ENCODE data around the gene CHN1. TPM values are rescaled to one million over a fixed set of nuclear protein-coding genes. Genes with fewer than 3 reads are reported as not detected.

The CHN1 gene
- total RNA-seq, 1 donor from 2014 or later, result 7.8 TPM

- H3K4me1 ChIP-seq (ENCODE audit: control insufficient read depth in 3 of 3, insufficient read depth in 3 of 3, low read length in 3 of 3), result peaks cover 0 to 4% (median 0%) of the 10 kb centered on the region in 3 donors
- no peak overlapping the region for H3K4me3 ChIP-seq (ENCODE audit: low read length in 3 of 3)
- no peak overlapping the region for H3K27ac ChIP-seq (ENCODE audit: low read depth, low read length)
- no peak overlapping the region for H3K9ac ChIP-seq (ENCODE audit: low read depth in 1 of 3, low read length in 3 of 3)
- no peaks in the 10 kb centered on the region for H3K27me3 ChIP-seq (ENCODE audit: control insufficient read depth in 3 of 3, insufficient read depth in 3 of 3, low read length in 3 of 3)
- H3K9me3 ChIP-seq (ENCODE audit: control insufficient read depth in 3 of 3, low read length in 3 of 3), result no peaks in the 10 kb centered on the region
- H3K36me3 ChIP-seq (ENCODE audit: control insufficient read depth in 3 of 3, insufficient read depth in 3 of 3, low read length in 3 of 3), result no peaks in the 10 kb centered on the region
Observed at GRCh38 chr2:175030380-175031271, 25.4 kb upstream of the CHN1 start.

GRCh38 chr2:175027755-175028154, 22.6 kb upstream of the CHN1 start:
- no peaks in the 10 kb centered on the region for H3K27me3 ChIP-seq (ENCODE audit: control insufficient read depth in 3 of 3, insufficient read depth in 3 of 3, low read length in 3 of 3)
- H3K4me3 ChIP-seq (ENCODE audit: low read length in 3 of 3), result no peak overlapping the region
- peaks cover 0 to 4% (median 0%) of the 10 kb centered on the region in 3 donors for H3K4me1 ChIP-seq (ENCODE audit: control insufficient read depth in 3 of 3, insufficient read depth in 3 of 3, low read length in 3 of 3)
- H3K27ac ChIP-seq (ENCODE audit: low read depth, low read length), result peak overlapping the region; percentile 13
- H3K36me3 ChIP-seq (ENCODE audit: control insufficient read depth in 3 of 3, insufficient read depth in 3 of 3, low read length in 3 of 3), result no peaks in the 10 kb centered on the region
- no peaks in the 10 kb centered on the region for H3K9me3 ChIP-seq (ENCODE audit: control insufficient read depth in 3 of 3, low read length in 3 of 3)
- no peak overlapping the region for H3K9ac ChIP-seq (ENCODE audit: low read depth in 1 of 3, low read length in 3 of 3)

GRCh38 chr2:175026385-175026784, 21.2 kb upstream of the CHN1 start:
- Histone ChIP-seq H3K36me3 (ENCODE audit: control insufficient read depth in 3 of 3, insufficient read depth in 3 of 3, low read length in 3 of 3) (no peaks in the 10 kb centered on the region), H3K27ac (ENCODE audit: low read depth, low read length) (no peak overlapping the region), H3K4me1 (ENCODE audit: control insufficient read depth in 3 of 3, insufficient read depth in 3 of 3, low read length in 3 of 3) (peaks cover 0 to 4% (median 0%) of the 10 kb centered on the region in 3 donors), H3K27me3 (ENCODE audit: control insufficient read depth in 3 of 3, insufficient read depth in 3 of 3, low read length in 3 of 3) (no peaks in the 10 kb centered on the region), H3K9me3 (ENCODE audit: control insufficient read depth in 3 of 3, low read length in 3 of 3) (no peaks in the 10 kb centered on the region), H3K9ac (ENCODE audit: low read depth in 1 of 3, low read length in 3 of 3) (no peak overlapping the region), H3K4me3 (ENCODE audit: low read length in 3 of 3) (no peak overlapping the region)

GRCh38 chr2:175025946-175026345, 20.8 kb upstream of the CHN1 start:
- H3K9ac ChIP-seq (ENCODE audit: low read depth in 1 of 3, low read length in 3 of 3), result no peak overlapping the region
- H3K4me1 ChIP-seq (ENCODE audit: control insufficient read depth in 3 of 3, insufficient read depth in 3 of 3, low read length in 3 of 3), result peaks cover 0 to 4% (median 0%) of the 10 kb centered on the region in 3 donors
- no peaks in the 10 kb centered on the region for H3K9me3 ChIP-seq (ENCODE audit: control insufficient read depth in 3 of 3, low read length in 3 of 3)
- H3K4me3 ChIP-seq (ENCODE audit: low read length in 3 of 3), result no peak overlapping the region
- H3K36me3 ChIP-seq (ENCODE audit: control insufficient read depth in 3 of 3, insufficient read depth in 3 of 3, low read length in 3 of 3), result no peaks in the 10 kb centered on the region
- no peaks in the 10 kb centered on the region for H3K27me3 ChIP-seq (ENCODE audit: control insufficient read depth in 3 of 3, insufficient read depth in 3 of 3, low read length in 3 of 3)
- H3K27ac ChIP-seq (ENCODE audit: low read depth, low read length), result no peak overlapping the region

GRCh38 chr2:175025233-175025632, 20.1 kb upstream of the CHN1 start:
- Histone ChIP-seq H3K9ac (ENCODE audit: low read depth in 1 of 3, low read length in 3 of 3) (no peak overlapping the region), H3K4me3 (ENCODE audit: low read length in 3 of 3) (no peak overlapping the region), H3K27me3 (ENCODE audit: control insufficient read depth in 3 of 3, insufficient read depth in 3 of 3, low read length in 3 of 3) (no peaks in the 10 kb centered on the region), H3K27ac (ENCODE audit: low read depth, low read length) (no peak overlapping the region), H3K36me3 (ENCODE audit: control insufficient read depth in 3 of 3, insufficient read depth in 3 of 3, low read length in 3 of 3) (no peaks in the 10 kb centered on the region), H3K9me3 (ENCODE audit: control insufficient read depth in 3 of 3, low read length in 3 of 3) (no peaks in the 10 kb centered on the region), H3K4me1 (ENCODE audit: control insufficient read depth in 3 of 3, insufficient read depth in 3 of 3, low read length in 3 of 3) (peaks cover 0 to 4% (median 0%) of the 10 kb centered on the region in 3 donors)

GRCh38 chr2:175022923-175023322, 17.7 kb upstream of the CHN1 start:
- no peaks in the 10 kb centered on the region for H3K9me3 ChIP-seq (ENCODE audit: control insufficient read depth in 3 of 3, low read length in 3 of 3)
- H3K36me3 ChIP-seq (ENCODE audit: control insufficient read depth in 3 of 3, insufficient read depth in 3 of 3, low read length in 3 of 3), result no peaks in the 10 kb centered on the region
- no peak overlapping the region for H3K9ac ChIP-seq (ENCODE audit: low read depth in 1 of 3, low read length in 3 of 3)
- no peaks in the 10 kb centered on the region for H3K4me1 ChIP-seq (ENCODE audit: control insufficient read depth in 3 of 3, insufficient read depth in 3 of 3, low read length in 3 of 3)
- H3K27me3 ChIP-seq (ENCODE audit: control insufficient read depth in 3 of 3, insufficient read depth in 3 of 3, low read length in 3 of 3), result no peaks in the 10 kb centered on the region
- no peak overlapping the region for H3K27ac ChIP-seq (ENCODE audit: low read depth, low read length)
- H3K4me3 ChIP-seq (ENCODE audit: low read length in 3 of 3), result no peak overlapping the region

GRCh38 chr2:175019566-175020327, 14.6 kb upstream of the CHN1 start:
- Histone ChIP-seq H3K27me3 (ENCODE audit: control insufficient read depth in 3 of 3, insufficient read depth in 3 of 3, low read length in 3 of 3) (no peaks in the 10 kb centered on the region), H3K4me1 (ENCODE audit: control insufficient read depth in 3 of 3, insufficient read depth in 3 of 3, low read length in 3 of 3) (no peaks in the 10 kb centered on the region), H3K9ac (ENCODE audit: low read depth in 1 of 3, low read length in 3 of 3) (no peak overlapping the region), H3K9me3 (ENCODE audit: control insufficient read depth in 3 of 3, low read length in 3 of 3) (no peaks in the 10 kb centered on the region), H3K36me3 (ENCODE audit: control insufficient read depth in 3 of 3, insufficient read depth in 3 of 3, low read length in 3 of 3) (no peaks in the 10 kb centered on the region), H3K27ac (ENCODE audit: low read depth, low read length) (no peak overlapping the region), H3K4me3 (ENCODE audit: low read length in 3 of 3) (no peak overlapping the region)

- no peak overlapping the region for H3K27ac ChIP-seq (ENCODE audit: low read depth, low read length)
- no peaks in the 10 kb centered on the region for H3K4me1 ChIP-seq (ENCODE audit: control insufficient read depth in 3 of 3, insufficient read depth in 3 of 3, low read length in 3 of 3)
Observed at GRCh38 chr2:175017618-175018414, 12.6 kb upstream of the CHN1 start.

GRCh38 chr2:175015340-175015739, 10.2 kb upstream of the CHN1 start:
- Histone ChIP-seq H3K36me3 (ENCODE audit: control insufficient read depth in 3 of 3, insufficient read depth in 3 of 3, low read length in 3 of 3) (no peaks in the 10 kb centered on the region), H3K4me1 (ENCODE audit: control insufficient read depth in 3 of 3, insufficient read depth in 3 of 3, low read length in 3 of 3) (no peaks in the 10 kb centered on the region), H3K27ac (ENCODE audit: low read depth, low read length) (no peak overlapping the region), H3K4me3 (ENCODE audit: low read length in 3 of 3) (no peak overlapping the region), H3K9me3 (ENCODE audit: control insufficient read depth in 3 of 3, low read length in 3 of 3) (no peaks in the 10 kb centered on the region), H3K9ac (ENCODE audit: low read depth in 1 of 3, low read length in 3 of 3) (no peak overlapping the region), H3K27me3 (ENCODE audit: control insufficient read depth in 3 of 3, insufficient read depth in 3 of 3, low read length in 3 of 3) (no peaks in the 10 kb centered on the region)

More at GRCh38 chr2:175017618-175018414, 12.6 kb upstream of the CHN1 start:
- no peak overlapping the region for H3K4me3 ChIP-seq (ENCODE audit: low read length in 3 of 3)
- no peaks in the 10 kb centered on the region for H3K9me3 ChIP-seq (ENCODE audit: control insufficient read depth in 3 of 3, low read length in 3 of 3)
- H3K9ac ChIP-seq (ENCODE audit: low read depth in 1 of 3, low read length in 3 of 3), result no peak overlapping the region
- no peaks in the 10 kb centered on the region for H3K36me3 ChIP-seq (ENCODE audit: control insufficient read depth in 3 of 3, insufficient read depth in 3 of 3, low read length in 3 of 3)
- no peaks in the 10 kb centered on the region for H3K27me3 ChIP-seq (ENCODE audit: control insufficient read depth in 3 of 3, insufficient read depth in 3 of 3, low read length in 3 of 3)

Measured in skeletal muscle tissue (tissue), 4 donors.